ENCODE data around the gene THEM4.

GRCh38 chr1:151851886-151852285 is 57.4 kb downstream of the THEM4 start:
- no peak for TF ChIP-seq CTCF (IDR thresholded peaks at IDR 0.05)
- no peak for TF ChIP-seq POLR2A (IDR thresholded peaks at IDR 0.05)

Measured in heart left ventricle (tissue), 13 donors.